HepG2 (cell line): ENCODE measurements around the gene PCNA. TPM values are rescaled to one million over a fixed set of nuclear protein-coding genes. Genes with fewer than 3 reads are reported as not detected.

Experiments
- AGO2 ChIP-seq: fragments of 200-400 bp; formaldehyde crosslinking; optimal IDR thresholded peaks from 2 replicates; pipeline ENCODE3; 2017; ENCODE audit warnings: mild to moderate bottlenecking, low read depth, low read length, moderate library complexity
- ATAD3A ChIP-seq: sonication (generic); formaldehyde crosslinking; IDR thresholded peaks from 2 replicates; pipeline ENCODE4 v1.4.0; 2020; ENCODE audit warnings: missing genetic modification reagents
- FIP1L1 ChIP-seq: fragments of 200-400 bp; formaldehyde crosslinking; IDR thresholded peaks from 2 replicates; pipeline ENCODE4 v1.6.1; 2018; ENCODE audit warnings: low read depth, mild to moderate bottlenecking, low read length, moderate library complexity, borderline replicate concordance; ENCODE audit not compliant: insufficient read depth
- FOXK1 ChIP-seq: sonication (generic); formaldehyde crosslinking; IDR thresholded peaks from 2 replicates; pipeline ENCODE4 v1.4.0; 2020; ENCODE audit warnings: low read depth, missing genetic modification reagents, borderline replicate concordance
- GATAD2A ChIP-seq: IDR thresholded peaks from 2 replicates; pipeline ENCODE4 v1.6.1; 2016
- HNRNPH1 ChIP-seq: fragments of 200-400 bp; formaldehyde crosslinking; optimal IDR thresholded peaks from 2 replicates; pipeline ENCODE3; 2017; ENCODE audit warnings: mild to moderate bottlenecking, low read depth, low read length
- LCORL ChIP-seq, 2 experiments: fragments of 450-650 bp in 1 of 2; sonication (generic) in 1 of 2; formaldehyde crosslinking in 1 of 2; IDR thresholded peaks; 2 replicates each; pipeline versions ENCODE4 v1.5.0 to v1.6.1; 2017 to 2020; ENCODE audit warnings: antibody characterized with exemption in 1 of 2, missing genetic modification reagents in 1 of 2
- MXI1 ChIP-seq: IDR thresholded peaks from 3 replicates; pipeline ENCODE4 v1.6.1; 2012; ENCODE audit warnings: low read depth, low read length, inconsistent platforms, borderline replicate concordance
- NAIF1 ChIP-seq: sonication (generic); formaldehyde crosslinking; IDR thresholded peaks from 2 replicates; pipeline ENCODE4 v1.5.0; 2020; ENCODE audit warnings: mild to moderate bottlenecking, missing genetic modification reagents, borderline replicate concordance
- PHF21A ChIP-seq: sonication (generic); formaldehyde crosslinking; IDR thresholded peaks from 2 replicates; pipeline ENCODE4 v1.5.0; 2020; ENCODE audit warnings: mild to moderate bottlenecking, missing genetic modification reagents
- PLRG1 ChIP-seq: fragments of 450-650 bp; conservative IDR thresholded peaks from 2 replicates; pipeline ENCODE4 v1.6.1; 2016
- RBFOX2 ChIP-seq: fragments of 200-400 bp; formaldehyde crosslinking; IDR thresholded peaks from 2 replicates; pipeline ENCODE4 v1.6.1; 2017; ENCODE audit warnings: low read depth, mild to moderate bottlenecking, low read length
- SPEN ChIP-seq: sonication (generic); formaldehyde crosslinking; IDR thresholded peaks from 2 replicates; pipeline ENCODE4 v1.5.1; 2020; ENCODE audit warnings: low read depth, mild to moderate bottlenecking, missing genetic modification reagents
- SRSF9 ChIP-seq: fragments of 200-400 bp; formaldehyde crosslinking; IDR thresholded peaks from 2 replicates; pipeline ENCODE4 v1.6.1; 2018; ENCODE audit warnings: borderline replicate concordance, mild to moderate bottlenecking, low read depth, low read length; ENCODE audit not compliant: insufficient read depth, poor library complexity, severe bottlenecking
- ZBTB42 ChIP-seq: sonication (generic); formaldehyde crosslinking; IDR thresholded peaks from 2 replicates; pipeline ENCODE4 v1.5.0; 2020; ENCODE audit warnings: mild to moderate bottlenecking, missing genetic modification reagents
- ZBTB46 ChIP-seq: sonication (generic); formaldehyde crosslinking; IDR thresholded peaks from 2 replicates; pipeline ENCODE4 v1.4.0; 2020; ENCODE audit warnings: mild to moderate bottlenecking, missing genetic modification reagents, borderline replicate concordance
- ZC3H4 ChIP-seq: sonication (generic); formaldehyde crosslinking; IDR thresholded peaks from 2 replicates; pipeline ENCODE4 v1.4.0; 2020; ENCODE audit warnings: missing genetic modification reagents, borderline replicate concordance
- ZNF292 ChIP-seq: sonication (generic); formaldehyde crosslinking; IDR thresholded peaks from 2 replicates; pipeline ENCODE4 v1.8.1; 2022; ENCODE audit warnings: mild to moderate bottlenecking, low read depth, missing genetic modification reagents, borderline replicate concordance
- ZNF296 ChIP-seq: sonication (generic); formaldehyde crosslinking; conservative IDR thresholded peaks from 2 replicates; pipeline ENCODE4 v1.5.0; 2020; ENCODE audit warnings: mild to moderate bottlenecking, missing genetic modification reagents
- ZNF7 ChIP-seq: IDR thresholded peaks from 2 replicates; pipeline ENCODE4 v1.6.1; 2016; ENCODE audit warnings: missing biosample characterization, missing genetic modification reagents
- ZNF775 ChIP-seq: sonication (generic); formaldehyde crosslinking; IDR thresholded peaks from 2 replicates; pipeline ENCODE4 v1.4.0; 2020; ENCODE audit warnings: missing genetic modification reagents, mild to moderate bottlenecking, moderate library complexity, borderline replicate concordance
- ZNF839 ChIP-seq: sonication (generic); formaldehyde crosslinking; IDR thresholded peaks from 2 replicates; pipeline ENCODE4 v1.4.0; 2020; ENCODE audit warnings: missing genetic modification reagents, mild to moderate bottlenecking, borderline replicate concordance
- ZNF850 ChIP-seq: sonication (generic); formaldehyde crosslinking; conservative IDR thresholded peaks from 2 replicates; pipeline ENCODE4 v1.9.0; 2021; ENCODE audit warnings: mild to moderate bottlenecking, missing genetic modification reagents
- polyA plus RNA-seq, 8 experiments: library from polyadenylated mRNA; depleted of rRNA in 3 of 8; stranded (reverse) in 7 of 8; unstranded in 1 of 8; fragments of >200 nt; fragmentation: Illumina TruSeq in 4 of 8; extraction: Trizol in 4 of 8; gene quantifications; 2 replicates each; pipeline versions ENCODE4 v1.2.1 to v1.2.3, GENCODE V29; 2011 to 2016; ENCODE audit warnings: low read depth in 4 of 8, missing spikeins in 1 of 8, mixed read lengths in 1 of 8; ENCODE audit not compliant: insufficient read depth in 1 of 8
- total RNA-seq, 5 experiments: library from RNA; depleted of rRNA; stranded (reverse); fragments of >200 nt; fragmentation: Illumina TruSeq; extraction: Trizol; gene quantifications; 2 replicates each; pipeline ENCODE4 v1.2.3, GENCODE V29; 2016; ENCODE audit warnings: low read depth in 1 of 5
- TF ChIP-seq, protein P1 (sequence below): sonication (generic); formaldehyde crosslinking; IDR thresholded peaks from 2 replicates; pipeline ENCODE4 v1.4.0; 2020; ENCODE audit warnings: missing genetic modification reagents

The PCNA gene
- total and polyA plus RNA-seq, 2 of the 13 experiments (the other 11 are each of a cell fraction or from before 2014, with no cell fraction given) = 229 to 655 TPM

- TF ChIP-seq ZBTB46 (CRISPR knock-in tag) = no peak
- 0 out of 2 replicates have a peak, but pooled peaks have one; percentile 25 for TF ChIP-seq LCORL (IDR thresholded peaks at IDR 0.05)
- no peak for TF ChIP-seq LCORL (CRISPR knock-in tag; IDR thresholded peaks at IDR 0.05)
- no peak for TF ChIP-seq ZNF839
- no peak for TF ChIP-seq ATAD3A (CRISPR knock-in tag)
- TF ChIP-seq ZC3H4 = no peak
- TF ChIP-seq ZNF850 (CRISPR knock-in tag) = no peak
- no peak for TF ChIP-seq ZNF296 (CRISPR knock-in tag)
- no peak for TF ChIP-seq AGO2
- TF ChIP-seq MXI1 = peak; percentile 40; the same call in 1 of the 3 replicates
- TF ChIP-seq ZNF7 (CRISPR knock-in tag) = peak; percentile 95
- TF ChIP-seq FOXK1 (CRISPR knock-in tag) = no peak
- TF ChIP-seq, protein P1, sequence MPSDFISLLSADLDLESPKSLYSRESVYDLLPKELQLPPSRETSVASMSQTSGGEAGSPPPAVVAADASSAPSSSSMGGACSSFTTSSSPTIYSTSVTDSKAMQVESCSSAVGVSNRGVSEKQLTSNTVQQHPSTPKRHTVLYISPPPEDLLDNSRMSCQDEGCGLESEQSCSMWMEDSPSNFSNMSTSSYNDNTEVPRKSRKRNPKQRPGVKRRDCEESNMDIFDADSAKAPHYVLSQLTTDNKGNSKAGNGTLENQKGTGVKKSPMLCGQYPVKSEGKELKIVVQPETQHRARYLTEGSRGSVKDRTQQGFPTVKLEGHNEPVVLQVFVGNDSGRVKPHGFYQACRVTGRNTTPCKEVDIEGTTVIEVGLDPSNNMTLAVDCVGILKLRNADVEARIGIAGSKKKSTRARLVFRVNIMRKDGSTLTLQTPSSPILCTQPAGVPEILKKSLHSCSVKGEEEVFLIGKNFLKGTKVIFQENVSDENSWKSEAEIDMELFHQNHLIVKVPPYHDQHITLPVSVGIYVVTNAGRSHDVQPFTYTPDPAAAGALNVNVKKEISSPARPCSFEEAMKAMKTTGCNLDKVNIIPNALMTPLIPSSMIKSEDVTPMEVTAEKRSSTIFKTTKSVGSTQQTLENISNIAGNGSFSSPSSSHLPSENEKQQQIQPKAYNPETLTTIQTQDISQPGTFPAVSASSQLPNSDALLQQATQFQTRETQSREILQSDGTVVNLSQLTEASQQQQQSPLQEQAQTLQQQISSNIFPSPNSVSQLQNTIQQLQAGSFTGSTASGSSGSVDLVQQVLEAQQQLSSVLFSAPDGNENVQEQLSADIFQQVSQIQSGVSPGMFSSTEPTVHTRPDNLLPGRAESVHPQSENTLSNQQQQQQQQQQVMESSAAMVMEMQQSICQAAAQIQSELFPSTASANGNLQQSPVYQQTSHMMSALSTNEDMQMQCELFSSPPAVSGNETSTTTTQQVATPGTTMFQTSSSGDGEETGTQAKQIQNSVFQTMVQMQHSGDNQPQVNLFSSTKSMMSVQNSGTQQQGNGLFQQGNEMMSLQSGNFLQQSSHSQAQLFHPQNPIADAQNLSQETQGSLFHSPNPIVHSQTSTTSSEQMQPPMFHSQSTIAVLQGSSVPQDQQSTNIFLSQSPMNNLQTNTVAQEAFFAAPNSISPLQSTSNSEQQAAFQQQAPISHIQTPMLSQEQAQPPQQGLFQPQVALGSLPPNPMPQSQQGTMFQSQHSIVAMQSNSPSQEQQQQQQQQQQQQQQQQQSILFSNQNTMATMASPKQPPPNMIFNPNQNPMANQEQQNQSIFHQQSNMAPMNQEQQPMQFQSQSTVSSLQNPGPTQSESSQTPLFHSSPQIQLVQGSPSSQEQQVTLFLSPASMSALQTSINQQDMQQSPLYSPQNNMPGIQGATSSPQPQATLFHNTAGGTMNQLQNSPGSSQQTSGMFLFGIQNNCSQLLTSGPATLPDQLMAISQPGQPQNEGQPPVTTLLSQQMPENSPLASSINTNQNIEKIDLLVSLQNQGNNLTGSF (CRISPR knock-in tag) = no peak
- TF ChIP-seq ZNF292 (CRISPR knock-in tag) = peak; percentile 3; the same call in 1 of the 2 replicates
- TF ChIP-seq HNRNPH1 = no peak
- TF ChIP-seq PLRG1 = no peak
- no peak for TF ChIP-seq SRSF9
- peak; percentile 62; the same call in 1 of the 2 replicates for TF ChIP-seq GATAD2A (CRISPR knock-in tag)
- no peak for TF ChIP-seq ZBTB42 (CRISPR knock-in tag)
- no peak for TF ChIP-seq RBFOX2
- peak; percentile 32; the same call in 1 of the 2 replicates for TF ChIP-seq SPEN
- TF ChIP-seq FIP1L1 = no peak
- TF ChIP-seq ZNF775 (CRISPR knock-in tag) = no peak
- no peak for TF ChIP-seq PHF21A (CRISPR knock-in tag)
- no peak for TF ChIP-seq NAIF1 (CRISPR knock-in tag)
Observed at GRCh38 chr20:5156675-5157448, 37.1 kb upstream of the PCNA start (continued).
